Psoas muscle (tissue), 8 donors: ENCODE data around the gene CIPC. TPM values are rescaled to one million over a fixed set of nuclear protein-coding genes. Genes with fewer than 3 reads are reported as not detected.

Experiments
- ATAC-seq, 4 donors: fragments of 200-7000 bp; cut with Tn5 transposase; one replicate each; pipeline ENCODE4 v1.9.1; 2020; ENCODE audit warnings: moderate library complexity in 3 of 4, mild to moderate bottlenecking in 2 of 4
- DNase-seq, 2 donors: peaks; one replicate each; pipeline ENCODE4 v3.0.0-alpha.2; 2020
- H3K27ac ChIP-seq: fragments of 200-600 bp; one replicate; pipeline ENCODE4 v1.8.0; 2022
- H3K27me3 ChIP-seq, 3 donors: fragments of 200-600 bp in 1 of 3; one replicate each; pipeline versions ENCODE4 v1.6.1 to v1.8.0; 2013 to 2022; ENCODE audit warnings: low read length in 2 of 3, mild to moderate bottlenecking in 2 of 3, moderate library complexity in 1 of 3; ENCODE audit not compliant: insufficient read depth in 3 of 3
- H3K36me3 ChIP-seq, 2 donors: fragments of 200-600 bp in 1 of 2; one replicate each; pipeline versions ENCODE4 v1.6.1 to v1.8.0; 2013 to 2022; ENCODE audit warnings: low read depth in 1 of 2, mild to moderate bottlenecking in 1 of 2, moderate library complexity in 1 of 2; ENCODE audit not compliant: insufficient read depth in 1 of 2
- H3K4me1 ChIP-seq: fragments of 200-600 bp; one replicate; pipeline ENCODE4 v1.8.0; 2022
- H3K4me3 ChIP-seq: fragments of 200-600 bp; one replicate; pipeline ENCODE4 v1.8.0; 2022; ENCODE audit warnings: mild to moderate bottlenecking
- H3K9me3 ChIP-seq: fragments of 200-600 bp; one replicate; pipeline ENCODE4 v1.8.0; 2022
- CTCF ChIP-seq: fragments of 200-600 bp; IDR thresholded peaks from one replicate; pipeline ENCODE4 v1.8.0; 2022; ENCODE audit warnings: antibody characterized with exemption
- WGBS, 3 donors: extraction: QIAGEN DNeasy Blood & Tissue Kit; methylation state at CpG; one replicate each; pipeline versions ENCODE4 v1.1.6 to v1.1.7; 2013; 5-methylcytosine and 5-hydroxymethylcytosine counted together
- intact Hi-C, 2 donors: fragments of 100-400 bp; cut with DNase I; formaldehyde crosslinking; loops; one replicate each; pipeline versions ENCODE4 v1.11.0 to v1.14.2; 2022
- polyA plus RNA-seq, 3 donors: library from polyadenylated mRNA; stranded (reverse); fragments of 200-250 nt; gene quantifications; one replicate each; pipeline ENCODE4 v1.2.3, GENCODE V29; 2013
- total RNA-seq, 4 donors: library from RNA; stranded (reverse); fragmentation: NEBNext Ultra II Directional in 2 of 4; extraction: Animal tissue kit (Norgen Biotek cat#: 25700) in 2 of 4; gene quantifications; one replicate each; pipeline versions ENCODE4 v1.2.1 to v1.2.4, GENCODE V29; 2021 to 2023
- donor health status: healthy with polysubstance abuse.
- donor health status: DM: no; HTN: no; CAD: no; lungs with moderate emphysema.
- donor health status: Bipolar disorder and iron deficiency.
- donor health status: healthy.
- donor health status: DM: yes; HTN: yes; CAD: no.
- donor health status: DM: no; HTN: no; CAD: no.
- donor health status: DM: no; HTN: no; CAD: no.
- donor health status: DM: yes; HTN: yes; CAD: no.

The CIPC gene
- total and polyA plus RNA-seq, 7 donors: 23.1 to 133 (median 101) TPM

GRCh38 chr14:77084985-77085384 lies 13.1 kb upstream of the CIPC start:
- H3K27ac ChIP-seq: no peak overlapping the region
- H3K4me3 ChIP-seq: no peak overlapping the region
- no peaks in the 10 kb centered on the region for H3K27me3 ChIP-seq
- ATAC-seq: no peak
- no peaks in the 10 kb centered on the region for H3K36me3 ChIP-seq
- peaks cover 5% of the 10 kb centered on the region for H3K9me3 ChIP-seq
- TF ChIP-seq CTCF: no peak
- no peaks in the 10 kb centered on the region for H3K4me1 ChIP-seq
- no peak for DNase-seq
- WGBS, 3 donors: 60 to 72% (median 68%) methylated on average over 5 of the region's 5 CpGs
- intact Hi-C loops: no loop called here

GRCh38 chr14:77085538-77085937 lies 12.5 kb upstream of the CIPC start:
- ATAC-seq (no peak), DNase-seq (no peak)
- no peaks in the 10 kb centered on the region for H3K36me3 ChIP-seq
- H3K27me3 ChIP-seq: no peaks in the 10 kb centered on the region
- H3K9me3 ChIP-seq: no peaks in the 10 kb centered on the region
- 69 to 77% (median 74%) methylated on average over 4 of the region's 4 CpGs for WGBS, 3 donors
- intact Hi-C loops: no loop called here
- H3K4me1 ChIP-seq: no peaks in the 10 kb centered on the region
- H3K27ac ChIP-seq: no peak overlapping the region
- H3K4me3 ChIP-seq: no peak overlapping the region
- no peak for TF ChIP-seq CTCF

- Histone ChIP-seq H3K27ac (no peak overlapping the region), H3K4me3 (no peak overlapping the region), H3K36me3 (no peaks in the 10 kb centered on the region), H3K9me3 (no peaks in the 10 kb centered on the region), H3K4me1 (no peaks in the 10 kb centered on the region), H3K27me3 (no peaks in the 10 kb centered on the region)
- ATAC-seq (no peak), DNase-seq (no peak)
- WGBS, 3 donors: 89 to 94% (median 92%) methylated on average over 3 of the region's 3 CpGs
- no peak for TF ChIP-seq CTCF
- intact Hi-C loops: no loop called here
These were observed 11.9 kb upstream of the CIPC start for GRCh38 chr14:77086017-77086727.

GRCh38 chr14:77086951-77087350 lies 11.1 kb upstream of the CIPC start:
- no peaks in the 10 kb centered on the region for H3K4me1 ChIP-seq
- TF ChIP-seq CTCF: no peak
- no peaks in the 10 kb centered on the region for H3K36me3 ChIP-seq
- no peak overlapping the region for H3K4me3 ChIP-seq
- DNase-seq (no peak), ATAC-seq (no peak)
- intact Hi-C loops: no loop called here
- 91 to 95% (median 95%) methylated on average over 6 of the region's 6 CpGs for WGBS, 3 donors
- no peaks in the 10 kb centered on the region for H3K9me3 ChIP-seq
- no peak overlapping the region for H3K27ac ChIP-seq
- no peaks in the 10 kb centered on the region for H3K27me3 ChIP-seq

- H3K9me3 ChIP-seq: no peaks in the 10 kb centered on the region
- intact Hi-C loops: no loop called here
- no peak overlapping the region for H3K4me3 ChIP-seq
- no peaks in the 10 kb centered on the region for H3K27me3 ChIP-seq
- H3K4me1 ChIP-seq: no peaks in the 10 kb centered on the region
- no peaks in the 10 kb centered on the region for H3K36me3 ChIP-seq
- DNase-seq (no peak), ATAC-seq (no peak)
- no peak for TF ChIP-seq CTCF
- no peak overlapping the region for H3K27ac ChIP-seq
- WGBS, 3 donors: 65 to 80% (median 77%) methylated on average over 3 of the region's 3 CpGs
These were observed 10.4 kb upstream of the CIPC start for GRCh38 chr14:77087631-77088030.
